Measurements from ENCODE around the gene TSC2.

Gene TSC2

DNA sequence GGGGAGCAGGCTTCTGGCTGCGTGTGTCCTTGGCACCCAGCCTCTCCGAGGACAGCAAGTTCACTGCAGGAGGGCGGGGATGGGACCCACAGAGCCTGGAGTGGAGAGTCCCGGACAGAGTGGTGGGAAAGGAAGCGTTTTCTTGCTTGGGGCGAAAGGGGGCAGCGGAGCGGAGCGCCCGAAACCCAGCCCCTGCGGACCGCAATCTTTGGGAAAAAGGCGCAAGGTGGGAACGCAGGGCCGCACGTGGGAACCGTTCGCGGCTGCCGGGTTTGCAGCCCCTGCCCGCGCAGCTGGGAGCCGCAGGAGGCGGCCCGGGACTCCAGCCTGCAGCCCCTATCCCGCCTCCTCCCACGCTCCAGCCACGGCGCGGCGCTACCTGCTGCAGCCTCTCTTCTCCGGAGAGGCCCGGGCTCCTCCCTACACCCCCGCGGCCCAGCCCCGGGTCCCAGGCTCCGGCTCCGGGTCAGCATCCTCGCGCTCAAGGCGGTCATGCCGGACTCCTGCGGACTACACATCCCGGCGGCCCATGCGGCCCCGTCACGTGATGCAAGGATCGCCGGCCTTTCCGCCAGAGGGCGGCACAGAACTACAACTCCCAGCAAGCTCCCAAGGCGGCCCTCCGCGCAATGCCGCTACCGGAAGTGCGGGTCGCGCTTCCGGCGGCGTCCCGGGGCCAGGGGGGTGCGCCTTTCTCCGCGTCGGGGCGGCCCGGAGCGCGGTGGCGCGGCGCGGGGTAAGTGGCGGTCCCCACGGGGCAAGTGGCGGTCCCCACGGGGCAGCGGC is at the start of gene TSC2, which contains the start of gene NTHL1:
TSS of gene TSC2 (plus strand) at position 656 of the 786 bp plus-strand sequence. CDS start 631 bp downstream, outside the sequence.
TSS of gene NTHL1 (minus strand) at position 505 of the 786 bp plus-strand sequence. CDS start at position 494, 11 bp downstream.
- in situ Hi-C loops (cut with HindIII; ENCODE audit: low sequenced_read_pairs), result no loop called here
- DNase-seq (ENCODE audit: low read depth, low spot score), result peak; percentile 96
- peak within 1 kb of the TSS; percentile 72 for H3K4me3 ChIP-seq (ENCODE audit: low read depth, low read length)
- TF ChIP-seq, protein P1, sequence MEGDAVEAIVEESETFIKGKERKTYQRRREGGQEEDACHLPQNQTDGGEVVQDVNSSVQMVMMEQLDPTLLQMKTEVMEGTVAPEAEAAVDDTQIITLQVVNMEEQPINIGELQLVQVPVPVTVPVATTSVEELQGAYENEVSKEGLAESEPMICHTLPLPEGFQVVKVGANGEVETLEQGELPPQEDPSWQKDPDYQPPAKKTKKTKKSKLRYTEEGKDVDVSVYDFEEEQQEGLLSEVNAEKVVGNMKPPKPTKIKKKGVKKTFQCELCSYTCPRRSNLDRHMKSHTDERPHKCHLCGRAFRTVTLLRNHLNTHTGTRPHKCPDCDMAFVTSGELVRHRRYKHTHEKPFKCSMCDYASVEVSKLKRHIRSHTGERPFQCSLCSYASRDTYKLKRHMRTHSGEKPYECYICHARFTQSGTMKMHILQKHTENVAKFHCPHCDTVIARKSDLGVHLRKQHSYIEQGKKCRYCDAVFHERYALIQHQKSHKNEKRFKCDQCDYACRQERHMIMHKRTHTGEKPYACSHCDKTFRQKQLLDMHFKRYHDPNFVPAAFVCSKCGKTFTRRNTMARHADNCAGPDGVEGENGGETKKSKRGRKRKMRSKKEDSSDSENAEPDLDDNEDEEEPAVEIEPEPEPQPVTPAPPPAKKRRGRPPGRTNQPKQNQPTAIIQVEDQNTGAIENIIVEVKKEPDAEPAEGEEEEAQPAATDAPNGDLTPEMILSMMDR (IDR thresholded peaks at IDR 0.05; ENCODE audit: low read depth, low read length), result peak; percentile 32

DNA sequence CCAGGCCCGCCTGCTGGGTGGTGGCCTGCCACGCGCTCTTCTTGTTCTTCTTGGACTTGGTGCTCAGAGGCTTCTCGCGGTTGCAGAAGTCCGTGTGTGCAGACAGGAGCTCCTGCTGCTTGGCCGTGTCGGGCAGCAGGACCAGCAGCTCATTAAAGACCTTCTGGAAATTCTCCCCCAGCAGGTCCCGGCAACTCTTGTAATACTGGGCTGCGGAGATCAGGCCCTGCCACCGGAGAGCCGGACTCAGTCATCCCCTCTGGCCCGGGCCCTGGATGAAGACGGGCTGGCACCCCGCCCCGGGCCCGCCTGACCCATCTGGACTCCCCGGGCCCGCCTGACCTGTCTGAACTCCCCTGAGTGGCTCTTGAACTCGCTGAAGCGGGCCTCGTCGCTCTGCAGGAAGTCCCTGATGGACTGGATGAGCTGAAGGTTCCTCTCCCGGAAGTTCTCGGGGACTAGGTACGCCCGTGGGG is 49.4 kb upstream of the TSC2 start:
- TF ChIP-seq, protein P1 (IDR thresholded peaks at IDR 0.05; ENCODE audit: low read depth, low read length), result no peak
- DNase-seq (ENCODE audit: low read depth, low spot score), result no peak
- in situ Hi-C loops (cut with HindIII; ENCODE audit: low sequenced_read_pairs), result no loop called here
- H3K4me3 ChIP-seq (ENCODE audit: low read depth, low read length), result no peak overlapping the region

DNA sequence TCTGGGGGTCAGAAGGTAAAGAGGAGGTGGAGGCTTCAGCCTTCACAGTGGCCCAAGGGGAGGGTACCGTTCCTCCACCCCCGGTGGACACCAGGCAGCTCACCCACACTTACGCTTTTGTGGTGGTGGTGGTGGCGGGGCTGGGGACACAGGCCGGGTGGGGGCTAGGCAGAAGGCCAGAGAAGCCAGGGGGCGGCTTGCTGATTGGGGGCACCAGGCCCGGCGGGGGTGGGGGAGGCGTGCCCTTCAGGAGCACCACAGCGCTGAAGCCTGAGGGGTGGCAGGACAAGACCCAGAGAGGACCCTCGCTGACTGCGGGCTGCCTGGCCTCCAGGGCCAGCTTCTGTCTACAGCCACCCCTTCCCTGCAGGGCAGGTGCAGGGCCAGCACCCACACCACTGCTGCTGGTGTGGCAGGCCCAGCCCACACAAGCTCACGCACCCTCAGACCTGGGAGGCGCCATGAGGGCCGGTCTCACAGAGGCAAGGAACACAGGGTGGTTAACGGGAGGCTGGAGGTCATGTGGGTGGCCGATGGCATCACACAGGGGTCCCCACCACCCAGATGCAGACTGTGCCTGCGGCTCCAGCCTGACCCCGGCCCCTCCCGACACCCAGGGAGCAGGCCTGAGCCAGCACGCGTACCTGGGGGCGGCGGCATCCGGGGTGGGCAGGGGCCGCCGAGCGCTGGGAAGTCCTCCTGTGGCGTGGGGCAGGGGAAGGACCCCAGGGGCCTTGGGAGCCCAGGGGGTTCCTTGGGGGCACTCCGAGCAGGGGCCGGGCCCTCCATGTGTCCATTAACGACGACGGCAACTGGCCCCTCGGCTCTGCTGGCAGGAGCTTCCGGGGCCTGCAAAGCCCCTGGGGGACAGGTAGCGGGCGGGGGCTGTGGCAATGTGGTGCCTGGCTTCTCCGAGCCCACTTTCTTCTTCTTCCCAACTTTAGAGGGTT is 48.7 kb upstream of the TSC2 start:
- DNase-seq (ENCODE audit: low read depth, low spot score), result no peak
- in situ Hi-C loops (cut with HindIII; ENCODE audit: low sequenced_read_pairs), result no loop called here
- no peak overlapping the region for H3K4me3 ChIP-seq (ENCODE audit: low read depth, low read length)
- TF ChIP-seq, protein P1 (IDR thresholded peaks at IDR 0.05; ENCODE audit: low read depth, low read length), result no peak

DNA sequence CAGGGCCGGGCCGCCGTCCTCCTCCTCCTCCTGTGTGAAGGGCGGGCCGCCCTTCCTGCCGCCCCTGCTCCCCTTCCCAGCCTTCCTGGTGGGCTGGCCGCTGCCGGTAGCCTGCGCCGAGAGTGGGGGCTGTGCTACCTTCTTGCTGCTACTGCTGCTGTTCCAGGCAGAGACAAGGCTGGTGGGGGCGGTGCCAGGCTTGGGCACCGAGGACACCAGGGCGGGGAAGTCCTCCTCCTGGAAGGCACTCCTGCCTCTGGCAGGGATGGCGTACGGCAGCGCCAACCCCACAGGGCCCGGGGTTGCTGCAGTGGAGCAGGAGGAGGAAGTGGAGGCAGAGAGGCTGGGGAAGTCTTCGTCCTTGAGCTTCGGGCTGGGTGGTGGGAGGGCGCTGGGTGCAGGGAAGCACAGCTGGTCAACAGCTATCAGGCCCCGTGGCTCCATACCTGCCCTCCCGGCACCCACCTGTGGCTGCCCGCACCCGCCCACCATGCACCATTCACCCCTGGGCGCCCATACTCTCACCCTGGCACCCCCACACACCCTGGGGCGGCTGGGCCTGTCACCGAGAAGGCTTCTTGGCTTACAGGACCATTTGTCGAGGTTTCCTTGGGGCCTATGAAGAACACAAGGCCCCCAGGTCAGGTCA is 47.8 kb upstream of the TSC2 start:
- no peak overlapping the region for H3K4me3 ChIP-seq (ENCODE audit: low read depth, low read length)
- TF ChIP-seq, protein P1 (IDR thresholded peaks at IDR 0.05; ENCODE audit: low read depth, low read length), result no peak
- in situ Hi-C loops (cut with HindIII; ENCODE audit: low sequenced_read_pairs), result no loop called here
- no peak for DNase-seq (ENCODE audit: low read depth, low spot score)

DNA sequence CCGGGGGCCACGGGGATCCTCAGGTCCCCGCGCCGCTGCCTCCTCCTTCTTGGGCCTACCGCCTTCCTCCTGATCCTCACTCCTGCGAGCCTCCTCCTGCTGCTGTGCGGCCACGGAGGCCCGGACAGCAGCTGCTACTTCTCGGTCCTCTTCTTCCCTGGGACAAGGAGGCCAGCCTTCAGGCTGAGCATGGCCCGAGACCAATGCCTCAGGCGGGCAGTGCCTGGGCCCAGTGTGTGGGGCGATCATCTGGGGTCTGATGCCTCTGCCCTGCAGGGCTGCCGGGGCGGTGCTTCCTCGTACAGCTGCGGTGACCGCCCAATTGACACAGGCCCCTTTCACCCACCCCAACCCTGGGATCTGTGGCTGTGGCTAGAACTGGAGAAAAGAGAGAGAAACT is 46.8 kb upstream of the TSC2 start:
- in situ Hi-C loops (cut with HindIII; ENCODE audit: low sequenced_read_pairs), result no loop called here
- no peak for DNase-seq (ENCODE audit: low read depth, low spot score)
- TF ChIP-seq, protein P1 (IDR thresholded peaks at IDR 0.05; ENCODE audit: low read depth, low read length), result no peak
- H3K4me3 ChIP-seq (ENCODE audit: low read depth, low read length), result no peak overlapping the region

Data from astrocyte of the spinal cord (primary cell).